Astrocyte (in vitro differentiated cells and primary cell): ENCODE measurements around the gene STK33.

Experiments used
- CTCF ChIP-seq: IDR thresholded peaks from 2 replicates; pipeline ENCODE4 v1.5.1; 2011; ENCODE audit warnings: low read depth, mild to moderate bottlenecking, inconsistent platforms, low read length, moderate library complexity; ENCODE audit not compliant: insufficient read depth
- EZH2 ChIP-seq: IDR thresholded peaks from 2 replicates; pipeline ENCODE4 v1.6.1; 2012; ENCODE audit warnings: mild to moderate bottlenecking, low read length, inconsistent platforms; ENCODE audit not compliant: insufficient read depth

- TF ChIP-seq EZH2, result no peak
- TF ChIP-seq CTCF, result no peak
Observed at GRCh38 chr11:8368194-8368593, 225.8 kb downstream of the STK33 start.
